K562 (cell line): ENCODE measurements around the gene BCL2L15. TPM values are rescaled to one million over a fixed set of nuclear protein-coding genes. Genes with fewer than 3 reads are reported as not detected.

Source experiments
- ESRRB ChIP-seq: fragments of 250-450 bp; sonication (Bioruptor Pico); IDR thresholded peaks from 2 replicates; pipeline ENCODE4 v1.5.0; 2020; ENCODE audit warnings: mild to moderate bottlenecking, moderate library complexity, borderline replicate concordance
- FOSL1 ChIP-seq: fragments of 200-800 bp; sonication (Bioruptor generic); conservative IDR thresholded peaks from 2 replicates; pipeline ENCODE4 v1.6.1; 2016; ENCODE audit warnings: missing genetic modification characterization, missing compliant biosample characterization
- FUS ChIP-seq: fragments of 200-400 bp; formaldehyde crosslinking; optimal IDR thresholded peaks from 2 replicates; pipeline ENCODE3; 2017; ENCODE audit warnings: low read depth, low read length
- HIVEP1 ChIP-seq: fragments of 250-450 bp; sonication (Bioruptor Pico); IDR thresholded peaks from 2 replicates; pipeline ENCODE4 v1.4.0; 2020; ENCODE audit warnings: mild to moderate bottlenecking
- HOMEZ ChIP-seq: fragments of 250-450 bp; sonication (Bioruptor Pico); IDR thresholded peaks from 2 replicates; pipeline ENCODE4 v1.4.0; 2020; ENCODE audit warnings: mild to moderate bottlenecking, moderate library complexity
- POLR2H ChIP-seq: IDR thresholded peaks from 2 replicates; pipeline ENCODE4 v1.6.1; 2016; ENCODE audit warnings: missing genetic modification characterization, low read depth, mild to moderate bottlenecking, control low read depth, missing compliant biosample characterization, moderate library complexity
- RBFOX2 ChIP-seq: fragments of 200-400 bp; formaldehyde crosslinking; IDR thresholded peaks from 2 replicates; pipeline ENCODE4 v1.6.1; 2017; ENCODE audit warnings: low read depth, mild to moderate bottlenecking, low read length, moderate library complexity
- TSC22D4 ChIP-seq: fragments of 450-650 bp; IDR thresholded peaks from 2 replicates; pipeline ENCODE4 v1.6.1; 2016; ENCODE audit warnings: missing genetic modification characterization, missing biosample characterization, control low read depth
- ZNF239 ChIP-seq: fragments of 250-450 bp; sonication (Bioruptor Pico); IDR thresholded peaks from 2 replicates; pipeline ENCODE4 v1.4.0; 2020; ENCODE audit warnings: mild to moderate bottlenecking
- polyA plus RNA-seq, 8 experiments: library from polyadenylated mRNA; depleted of rRNA in 4 of 8; stranded (reverse) in 5 of 8; unstranded in 3 of 8; fragments of >200 nt; fragmentation: Nextera tagmentation in 2 of 8; fragmentation: Illumina TruSeq in 1 of 8; extraction: Ambion mirVana in 2 of 8; extraction: Trizol in 1 of 8; gene quantifications; 2 replicates each; pipeline versions ENCODE4 v1.2.1 to v1.2.3, GENCODE V29; 2011 to 2014; ENCODE audit warnings: inconsistent platforms in 1 of 8, missing spikeins in 1 of 8
- total RNA-seq, 7 experiments: library from RNA; depleted of rRNA in 6 of 7; stranded (reverse); fragments of >200 nt in 6 of 7; fragmentation: Illumina TruSeq in 2 of 7; extraction: Trizol in 2 of 7; gene quantifications; 2 replicates each; pipeline versions ENCODE4 v1.2.1 to v1.2.3, GENCODE V29; 2011 to 2021; ENCODE audit warnings: low replicate concordance in 1 of 7
- TF ChIP-seq, protein P1 (sequence below): fragments of 450-650 bp; IDR thresholded peaks from 2 replicates; pipeline ENCODE4 v1.6.1; 2017; ENCODE audit warnings: antibody characterized with exemption
- TF ChIP-seq, protein P2 (sequence below): fragments of 250-450 bp; sonication (Bioruptor Pico); IDR thresholded peaks from 2 replicates; pipeline ENCODE4 v1.8.0; 2022; ENCODE audit warnings: moderate library complexity, mild to moderate bottlenecking, inconsistent platforms

BCL2L15 gene
- total and polyA plus RNA-seq, 9 of the 15 experiments (the other 6 are each of a cell fraction or from before 2014, with no cell fraction given) = 0.06 to 0.42 (median 0.28) TPM; not detected in 1

DNA sequence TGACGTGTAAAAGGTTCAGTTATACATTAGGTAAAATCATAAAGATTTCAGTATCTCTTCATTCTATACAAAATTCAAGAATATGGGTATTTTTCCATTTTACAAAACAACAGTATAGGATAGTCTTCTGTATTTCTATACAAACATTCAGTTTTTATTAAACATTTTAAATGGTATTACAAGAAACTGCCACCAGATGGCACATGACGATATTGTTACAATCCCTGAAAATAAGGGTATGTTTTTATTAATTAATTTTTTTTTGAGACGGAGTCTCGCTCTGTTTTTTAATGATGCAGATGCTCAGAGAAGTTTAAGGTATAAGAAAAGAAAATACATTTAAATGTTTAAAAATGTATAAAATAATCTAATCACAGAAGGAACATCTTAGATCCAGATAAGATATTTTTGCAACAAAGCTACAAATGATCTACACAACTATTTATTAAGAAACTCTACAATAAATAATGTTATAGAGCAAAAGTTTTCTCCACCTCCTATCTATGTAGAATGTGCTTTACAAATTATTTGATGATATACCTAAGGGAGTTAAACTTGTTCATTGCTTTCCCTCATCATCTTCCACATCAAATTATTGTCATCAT, 51.6 kb downstream of the BCL2L15 start (continued):
- TF ChIP-seq, protein P1, sequence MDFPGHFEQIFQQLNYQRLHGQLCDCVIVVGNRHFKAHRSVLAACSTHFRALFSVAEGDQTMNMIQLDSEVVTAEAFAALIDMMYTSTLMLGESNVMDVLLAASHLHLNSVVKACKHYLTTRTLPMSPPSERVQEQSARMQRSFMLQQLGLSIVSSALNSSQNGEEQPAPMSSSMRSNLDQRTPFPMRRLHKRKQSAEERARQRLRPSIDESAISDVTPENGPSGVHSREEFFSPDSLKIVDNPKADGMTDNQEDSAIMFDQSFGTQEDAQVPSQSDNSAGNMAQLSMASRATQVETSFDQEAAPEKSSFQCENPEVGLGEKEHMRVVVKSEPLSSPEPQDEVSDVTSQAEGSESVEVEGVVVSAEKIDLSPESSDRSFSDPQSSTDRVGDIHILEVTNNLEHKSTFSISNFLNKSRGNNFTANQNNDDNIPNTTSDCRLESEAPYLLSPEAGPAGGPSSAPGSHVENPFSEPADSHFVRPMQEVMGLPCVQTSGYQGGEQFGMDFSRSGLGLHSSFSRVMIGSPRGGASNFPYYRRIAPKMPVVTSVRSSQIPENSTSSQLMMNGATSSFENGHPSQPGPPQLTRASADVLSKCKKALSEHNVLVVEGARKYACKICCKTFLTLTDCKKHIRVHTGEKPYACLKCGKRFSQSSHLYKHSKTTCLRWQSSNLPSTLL = no peak
- TF ChIP-seq FOSL1 (0 out of 2 replicates have a peak, but pooled peaks have one; percentile 18), RBFOX2 (no peak), POLR2H (peak; percentile 47; the same call in 1 of the 2 replicates), HIVEP1 (no peak), ESRRB (CRISPR knock-in tag) (no peak), ZNF239 (no peak), HOMEZ (CRISPR knock-in tag) (no peak), FUS (no peak), TSC22D4 (no peak)
- TF ChIP-seq, protein P2, sequence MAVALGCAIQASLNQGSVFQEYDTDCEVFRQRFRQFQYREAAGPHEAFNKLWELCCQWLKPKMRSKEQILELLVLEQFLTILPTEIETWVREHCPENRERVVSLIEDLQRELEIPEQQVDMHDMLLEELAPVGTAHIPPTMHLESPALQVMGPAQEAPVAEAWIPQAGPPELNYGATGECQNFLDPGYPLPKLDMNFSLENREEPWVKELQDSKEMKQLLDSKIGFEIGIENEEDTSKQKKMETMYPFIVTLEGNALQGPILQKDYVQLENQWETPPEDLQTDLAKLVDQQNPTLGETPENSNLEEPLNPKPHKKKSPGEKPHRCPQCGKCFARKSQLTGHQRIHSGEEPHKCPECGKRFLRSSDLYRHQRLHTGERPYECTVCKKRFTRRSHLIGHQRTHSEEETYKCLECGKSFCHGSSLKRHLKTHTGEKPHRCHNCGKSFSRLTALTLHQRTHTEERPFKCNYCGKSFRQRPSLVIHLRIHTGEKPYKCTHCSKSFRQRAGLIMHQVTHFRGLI (CRISPR knock-in tag) = no peak
